ENCODE measurements around the gene JPH4.
"Not testable (repeated sequence)": the region's sequence is repeated elsewhere in the genome, so short reads cannot be mapped to it uniquely, and the experiment has no call there.

JPH4 gene

DNA sequence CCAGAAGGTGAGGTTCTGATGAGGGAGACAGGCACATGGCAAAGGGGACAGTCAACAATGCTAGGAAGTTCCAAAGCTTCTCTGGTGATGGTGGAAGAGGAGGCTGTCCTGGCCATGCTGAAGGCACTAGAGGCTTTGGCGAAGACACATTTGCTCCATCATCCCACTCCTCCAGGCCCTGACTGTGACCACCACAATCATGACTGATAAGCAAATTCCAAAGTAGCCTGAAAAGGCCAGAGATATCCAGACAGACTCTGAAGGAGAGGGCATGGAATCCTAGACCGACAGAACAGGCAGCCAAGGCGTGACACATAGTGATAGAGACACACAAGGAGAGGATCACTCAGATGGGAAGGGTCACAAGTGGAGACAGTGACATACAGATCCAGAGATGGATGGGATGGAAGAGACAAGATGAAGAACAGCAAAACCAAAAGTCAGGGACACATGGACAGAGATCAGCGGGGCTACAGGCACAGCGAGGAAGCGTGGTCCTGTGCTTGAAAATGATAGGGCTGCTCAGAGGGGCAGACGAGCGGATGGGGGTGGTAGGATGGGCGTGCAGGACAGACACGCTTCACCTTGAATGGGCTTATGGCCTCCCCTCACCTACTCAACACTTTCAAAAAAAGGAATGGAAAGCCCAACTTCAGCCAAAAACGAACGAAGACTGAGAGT, 28.3 kb downstream of the JPH4 start:
- no peak for DNase-seq (ENCODE audit: low read depth in 1 of 2, low spot score in 1 of 2)

DNA sequence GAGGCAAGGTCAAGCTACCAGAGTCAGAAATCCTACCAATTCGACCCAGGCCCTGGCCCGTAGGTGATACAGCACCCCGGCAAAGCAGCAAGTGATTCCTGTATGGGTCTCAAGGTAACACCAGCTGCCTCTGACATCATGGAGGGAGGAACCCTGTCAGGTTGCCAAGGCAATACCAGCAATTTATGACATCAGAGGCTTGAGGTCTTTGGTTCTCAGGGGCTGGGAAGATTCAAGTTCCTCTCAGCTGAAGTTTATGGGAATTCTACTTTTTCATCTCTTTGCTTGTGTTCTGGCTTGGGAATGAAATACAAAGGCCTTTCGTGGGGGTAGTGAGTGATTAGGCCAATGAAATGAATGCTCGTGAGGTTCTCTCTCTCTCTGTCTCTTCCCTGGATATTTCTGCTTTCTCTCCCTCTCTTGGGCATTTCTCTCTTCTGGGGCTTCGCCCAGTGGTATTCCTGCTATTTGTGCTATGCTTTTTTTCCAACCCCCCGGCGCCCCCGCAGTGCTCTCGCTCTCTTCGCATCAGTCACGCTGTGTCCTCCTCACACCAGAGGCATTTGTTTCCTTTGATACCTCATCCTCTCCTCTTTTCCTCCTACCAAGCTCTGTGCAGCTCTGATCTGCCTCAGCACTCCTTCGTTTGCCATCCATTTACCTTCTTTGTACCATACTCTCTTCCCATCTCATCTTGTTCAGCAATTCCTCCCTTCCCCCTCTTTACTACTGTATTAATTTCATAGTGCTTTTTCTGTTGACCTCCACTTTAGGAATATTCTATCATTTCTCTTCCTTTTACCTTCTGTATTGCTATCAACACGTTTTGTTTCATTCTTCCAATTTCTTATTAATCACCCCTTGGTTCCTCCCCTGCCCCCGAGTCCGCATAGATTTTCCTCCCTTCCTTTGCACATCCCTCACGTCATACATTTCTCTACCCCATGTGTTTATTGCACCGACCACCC, 30.0 kb downstream of the JPH4 start:
- no peak for DNase-seq (ENCODE audit: low read depth in 1 of 2, low spot score in 1 of 2)

DNA sequence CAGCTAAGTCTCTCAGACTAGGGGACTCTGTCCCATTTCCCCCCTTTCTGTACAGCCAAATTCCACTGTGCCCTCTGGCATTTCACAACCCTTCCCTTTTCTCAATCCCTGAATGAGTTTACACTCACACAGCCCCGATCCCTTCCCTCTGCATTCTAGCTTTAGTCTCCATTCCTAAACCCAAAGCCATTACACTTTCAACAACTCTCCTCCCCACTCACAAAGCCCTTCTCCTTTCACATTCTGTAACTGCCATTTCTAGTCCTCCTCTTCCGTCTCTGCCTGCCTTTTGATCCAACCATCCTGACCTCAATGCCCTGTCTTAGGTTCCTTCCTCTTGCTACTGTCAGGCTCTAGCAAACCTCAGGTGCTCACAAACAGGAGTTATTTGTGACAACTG, 30.7 kb downstream of the JPH4 start:
- no peak for DNase-seq (ENCODE audit: low read depth in 1 of 2, low spot score in 1 of 2)

DNA sequence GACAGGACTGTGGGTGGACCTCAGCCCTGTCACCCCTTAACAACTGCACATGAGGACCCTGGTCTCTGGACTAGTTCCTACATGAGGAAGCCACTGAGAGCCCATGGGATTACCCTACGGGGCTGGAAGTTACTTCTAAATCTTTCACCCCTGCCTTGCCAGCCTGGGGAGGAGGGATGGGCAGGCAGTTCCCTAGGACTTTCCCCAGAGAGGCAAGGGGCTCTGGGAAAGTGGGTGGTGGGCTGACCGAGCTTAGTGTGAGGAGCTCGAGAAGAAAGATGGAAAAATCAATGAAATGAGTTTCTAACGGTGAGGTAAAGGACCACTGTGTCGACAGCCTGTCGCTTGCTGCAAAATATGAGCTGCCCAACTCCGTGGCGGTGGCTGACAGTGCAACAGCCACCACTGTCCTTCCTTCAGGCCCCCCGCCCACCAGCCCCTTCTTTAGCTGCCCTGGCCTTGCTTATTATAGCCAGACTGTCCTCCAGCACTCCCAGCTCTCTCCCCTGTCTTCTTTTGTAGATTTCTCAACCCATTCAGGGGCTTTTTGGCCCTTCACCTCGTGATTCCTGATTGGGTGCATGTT, 32.0 kb downstream of the JPH4 start:
- no peak for DNase-seq (ENCODE audit: low read depth in 1 of 2, low spot score in 1 of 2)

DNA sequence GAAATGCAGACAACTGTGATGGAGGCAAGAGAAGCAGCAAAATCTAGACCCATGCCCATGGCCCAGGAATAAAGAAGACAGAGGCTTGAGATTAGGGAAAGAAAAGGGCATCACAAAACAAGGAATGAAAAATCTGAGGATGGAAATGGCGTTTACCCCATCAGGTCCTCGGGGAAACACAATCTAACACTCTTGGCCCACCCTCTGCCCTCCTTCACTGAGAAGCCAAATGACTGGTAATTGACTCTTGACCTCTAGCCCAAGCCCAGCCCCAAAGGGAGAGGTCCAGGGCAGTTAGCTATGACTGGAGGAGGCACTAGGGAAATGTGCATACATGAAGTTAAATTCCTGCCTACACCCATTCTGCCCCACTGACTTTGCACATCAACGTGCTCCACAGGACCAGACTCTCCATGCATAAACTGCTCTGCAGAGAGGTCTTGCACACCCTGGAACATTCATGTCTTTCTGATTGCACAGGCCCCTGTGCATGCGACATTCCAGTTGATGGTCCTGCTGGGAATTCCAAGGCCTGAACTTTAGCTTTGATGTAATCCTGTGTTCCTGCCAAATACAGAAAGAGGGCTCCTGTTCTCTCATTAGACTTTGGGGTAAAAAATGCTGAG, 32.7 kb downstream of the JPH4 start:
- DNase-seq (ENCODE audit: low read depth in 1 of 2, low spot score in 1 of 2), result no peak

DNA sequence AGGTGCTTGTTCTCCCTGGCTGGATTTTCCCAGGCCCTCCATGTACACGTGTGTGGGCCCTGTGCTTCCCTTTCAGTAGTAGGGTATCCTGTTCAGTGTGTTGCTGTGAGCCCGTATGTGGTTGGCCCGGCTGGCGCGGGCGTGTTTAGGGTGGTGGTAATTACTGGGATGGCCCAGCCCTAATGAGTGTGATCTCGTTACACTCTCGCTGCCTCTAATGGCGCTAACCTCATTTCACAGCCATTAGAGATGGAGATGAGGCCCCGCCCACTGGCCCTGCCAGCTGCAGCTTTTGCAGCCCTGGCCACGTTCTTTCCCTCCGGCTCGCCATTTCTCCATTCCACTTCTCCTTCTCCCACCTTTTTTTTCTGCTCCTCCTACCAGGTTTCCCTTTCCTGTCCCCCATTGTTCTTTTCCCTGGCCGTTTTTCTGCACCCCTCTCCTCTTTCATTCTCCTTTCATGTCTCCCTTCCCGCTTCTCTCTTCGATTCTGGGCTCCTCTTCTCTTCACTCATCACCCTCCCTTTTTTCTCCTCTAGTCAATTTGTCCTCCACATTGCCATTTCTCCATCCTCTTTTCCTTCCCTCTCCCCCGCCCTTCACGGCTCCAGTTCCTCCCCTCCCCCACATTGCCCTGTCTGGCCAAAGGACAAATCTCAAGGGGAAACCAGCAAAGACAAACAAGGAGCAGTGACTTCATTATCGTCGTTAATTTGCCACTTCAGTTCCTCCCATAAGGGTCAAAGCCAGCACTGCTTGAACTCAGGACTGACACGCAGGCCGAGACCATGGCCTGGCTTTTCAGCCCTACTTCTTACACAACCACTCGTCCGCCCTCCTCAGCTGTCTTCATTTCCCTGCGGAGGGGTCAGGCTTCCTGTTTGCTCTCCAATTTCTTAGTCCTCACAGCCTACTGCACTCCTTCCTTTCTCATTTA, 33.8 kb downstream of the JPH4 start:
- no peak for DNase-seq (ENCODE audit: low read depth in 1 of 2, low spot score in 1 of 2)

DNA sequence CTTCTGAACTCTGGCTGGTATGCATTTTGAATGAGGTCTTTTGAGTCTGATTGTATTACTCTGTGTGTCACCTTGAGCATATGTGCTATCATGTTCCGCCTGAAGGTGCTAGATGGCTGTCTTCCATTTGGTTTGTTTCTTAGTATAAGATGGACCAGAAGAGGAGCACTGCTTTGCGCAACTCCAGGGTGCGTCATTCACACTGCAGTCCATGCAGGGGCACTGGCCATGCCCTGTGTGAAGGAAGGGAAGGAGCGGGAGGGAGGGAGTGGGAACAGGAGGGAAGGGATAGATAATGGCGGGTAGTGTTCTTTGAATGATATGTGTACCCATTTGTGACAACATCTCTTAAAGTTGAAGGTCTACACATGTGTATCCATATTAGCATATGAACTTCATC, 35.2 kb downstream of the JPH4 start:
- DNase-seq (ENCODE audit: low read depth in 1 of 2, low spot score in 1 of 2), result no peak

DNA sequence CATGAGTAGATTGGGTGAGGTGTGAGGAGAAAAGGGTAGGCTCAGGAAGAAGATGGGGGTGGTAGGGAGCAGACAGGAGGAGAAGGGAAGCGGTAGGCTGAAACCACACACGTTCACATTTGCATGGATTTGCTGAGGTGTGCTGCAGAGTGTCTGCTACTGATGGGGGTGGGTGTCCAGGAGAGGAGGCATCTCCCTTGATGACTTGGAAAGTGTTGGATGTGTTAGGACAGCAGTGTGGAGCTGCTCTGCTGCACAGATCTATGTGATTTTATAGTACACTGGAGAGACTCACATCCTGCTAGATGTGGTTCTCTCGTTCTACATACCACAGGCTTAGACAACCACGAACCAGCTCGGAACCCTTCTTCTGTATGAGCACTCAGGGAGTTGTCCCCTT, 36.3 kb downstream of the JPH4 start:
- no peak for DNase-seq (ENCODE audit: low read depth in 1 of 2, low spot score in 1 of 2)

DNA sequence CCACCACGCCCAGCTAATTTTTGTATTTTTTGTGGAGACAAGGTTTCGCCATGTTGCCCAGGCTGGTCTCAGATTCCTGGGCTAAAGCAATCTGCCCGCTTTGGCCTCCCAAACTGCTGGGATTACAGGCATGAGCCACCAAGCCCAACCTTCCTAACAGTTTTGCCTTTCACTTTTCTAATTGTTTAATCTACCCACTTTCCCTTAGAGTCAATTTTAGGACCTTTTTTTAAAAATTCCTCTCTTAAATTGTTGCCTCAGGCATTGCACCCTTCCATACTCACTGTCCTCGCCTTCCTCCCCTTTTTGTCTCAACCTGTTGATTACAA, 38.5 kb downstream of the JPH4 start:
- no peak for DNase-seq (ENCODE audit: low read depth in 1 of 2, low spot score in 1 of 2)

DNA sequence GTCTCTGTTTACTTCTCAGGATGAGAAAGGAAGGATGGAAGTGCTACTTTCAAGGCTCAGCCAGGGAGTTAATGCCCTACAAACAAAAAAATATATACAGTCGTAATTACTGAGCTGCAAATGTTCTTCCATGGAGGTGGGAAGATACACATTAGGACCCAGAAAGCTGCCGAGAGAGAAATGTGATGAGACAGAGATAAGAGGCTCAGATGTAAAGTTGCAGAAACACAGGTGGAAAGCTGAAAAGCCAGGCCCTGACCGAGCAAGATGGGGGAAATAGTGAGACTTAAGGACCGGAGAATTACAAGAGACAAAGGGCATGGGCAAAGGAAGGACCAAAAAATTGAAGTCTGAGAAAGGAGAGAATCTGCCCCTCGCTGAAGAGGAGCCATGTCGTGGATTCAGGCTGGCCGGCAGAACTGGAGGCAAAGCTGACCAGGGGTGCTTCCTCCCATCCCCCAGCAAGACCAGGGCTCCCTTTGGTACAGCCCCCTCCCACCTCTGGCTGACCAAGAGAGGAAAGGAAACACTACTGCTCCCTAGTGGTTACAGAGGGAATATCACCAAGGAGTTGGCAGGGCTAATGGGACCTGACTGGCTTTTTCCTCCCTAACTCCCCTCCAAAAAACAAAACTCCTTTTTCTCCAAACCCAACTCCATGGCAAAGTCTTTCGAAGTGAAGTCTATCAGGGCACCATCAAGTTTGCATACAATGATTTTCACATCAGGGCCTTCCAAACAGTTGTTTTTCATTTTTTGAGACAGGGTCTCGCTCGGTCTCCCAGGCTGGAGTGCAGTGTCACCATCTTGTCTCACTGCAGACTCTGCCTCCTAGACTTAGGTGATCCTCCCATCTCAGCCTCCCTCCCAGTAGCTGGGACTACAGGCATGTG, 39.1 kb downstream of the JPH4 start:
- DNase-seq (ENCODE audit: low read depth in 1 of 2, low spot score in 1 of 2), result no peak

DNA sequence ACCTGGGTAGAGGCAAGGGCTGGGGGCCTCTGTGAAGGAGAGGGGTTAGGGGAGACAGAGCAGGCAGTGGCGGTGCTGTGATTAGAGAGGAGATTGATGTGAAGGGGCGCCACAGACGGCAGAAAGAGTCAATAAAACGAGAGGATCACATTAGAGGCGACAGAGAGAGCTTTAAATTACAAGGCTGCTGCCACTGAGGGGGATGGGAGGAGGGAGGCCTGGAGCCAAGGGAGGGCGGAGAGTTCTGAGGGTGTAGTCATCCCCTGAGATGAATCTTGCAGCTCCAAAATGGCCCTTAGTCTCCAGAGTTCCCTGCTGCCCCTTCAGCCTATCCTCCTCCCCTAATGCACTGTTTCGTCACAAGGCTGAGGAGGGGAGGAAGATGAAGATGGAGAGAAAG, 39.8 kb downstream of the JPH4 start:
- no peak for DNase-seq (ENCODE audit: low read depth in 1 of 2, low spot score in 1 of 2)

DNA sequence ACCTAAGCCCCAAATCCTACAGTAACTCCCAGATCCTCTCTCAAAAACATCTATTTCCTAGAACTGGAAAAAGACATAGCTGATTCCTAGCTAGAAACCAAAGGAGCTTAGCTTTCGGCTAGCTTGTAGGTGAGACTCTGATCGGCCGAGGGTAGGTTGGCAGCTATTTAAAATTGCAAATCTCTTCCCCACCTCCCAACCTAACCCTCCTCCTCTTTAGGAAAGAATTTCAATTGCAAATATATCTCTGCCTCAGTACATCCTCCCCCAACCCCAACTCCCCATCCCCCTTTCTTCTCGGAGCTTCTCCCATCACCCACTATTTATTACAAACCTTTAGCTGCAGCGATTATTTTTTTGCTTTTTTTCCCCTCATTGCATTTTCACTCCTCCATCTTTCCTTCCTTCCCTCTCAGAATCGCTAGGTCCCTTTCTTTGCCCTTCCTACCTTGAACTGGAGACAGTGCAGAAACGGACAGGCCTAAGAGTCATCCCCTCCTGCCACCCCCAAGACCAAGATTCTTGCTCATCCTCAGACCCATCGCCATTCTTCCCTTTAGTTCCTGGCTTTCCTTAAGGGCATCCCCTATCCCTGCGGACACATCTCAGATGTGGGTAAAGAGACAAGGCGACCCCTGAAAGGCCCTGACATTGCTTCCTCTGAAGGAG, 40.4 kb downstream of the JPH4 start:
- no peak for DNase-seq (ENCODE audit: low read depth in 1 of 2, low spot score in 1 of 2)

DNA sequence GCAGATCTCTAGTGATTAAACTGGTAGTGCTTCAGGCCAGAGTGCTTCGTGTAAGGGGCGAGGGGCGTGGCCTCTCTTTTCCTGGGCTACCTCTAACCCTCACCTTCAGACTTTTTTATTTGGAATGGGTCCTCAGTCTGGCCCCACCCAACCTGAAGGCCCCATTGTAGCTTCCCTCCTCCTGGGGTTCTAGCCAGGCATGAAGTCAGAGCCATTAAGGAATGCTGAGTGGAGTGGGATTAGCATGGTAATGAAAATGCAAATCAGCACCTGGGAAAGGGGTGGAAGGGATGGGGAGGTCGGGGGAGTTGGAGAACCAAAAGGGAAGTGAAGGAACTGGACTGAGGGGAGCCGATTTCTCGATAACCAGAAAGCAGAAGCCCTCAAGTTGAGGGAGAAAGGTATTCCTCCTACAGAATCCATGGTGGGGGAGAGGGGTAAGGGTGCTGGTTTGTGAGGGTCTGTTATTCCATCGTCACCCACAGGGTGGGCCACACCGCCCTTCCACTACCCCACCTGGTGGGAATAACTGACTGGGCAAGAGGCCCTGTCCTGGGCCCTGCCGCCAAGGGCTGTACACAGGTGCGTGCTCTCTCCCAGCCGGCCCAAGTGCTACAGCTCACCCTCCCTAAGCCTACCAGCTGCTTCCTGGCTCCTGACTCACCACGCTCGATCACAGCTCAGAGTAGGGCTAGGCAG, 41.1 kb downstream of the JPH4 start:
- no peak for DNase-seq (ENCODE audit: low read depth in 1 of 2, low spot score in 1 of 2)

DNA sequence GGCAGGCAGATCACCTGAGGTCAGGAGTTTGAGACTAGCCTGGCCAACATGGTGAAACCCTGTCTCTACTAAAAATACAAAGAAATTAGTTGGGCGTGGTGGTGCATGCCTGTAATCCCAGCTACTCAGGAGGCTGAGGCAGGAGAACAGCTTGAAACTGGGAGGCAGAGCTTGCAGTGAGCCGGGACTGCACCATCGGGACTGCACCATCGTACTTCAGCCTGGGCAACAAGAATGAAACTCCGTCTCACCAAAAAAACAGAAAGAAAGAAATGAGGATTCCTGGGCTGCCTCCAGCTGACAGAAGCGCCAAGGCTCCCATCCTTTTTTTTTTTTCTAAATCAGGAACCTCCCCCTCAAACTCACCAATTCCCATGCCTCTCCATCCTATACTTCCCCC, 41.7 kb downstream of the JPH4 start:
- DNase-seq (ENCODE audit: low read depth in 1 of 2, low spot score in 1 of 2), result not testable (repeated sequence)

DNA sequence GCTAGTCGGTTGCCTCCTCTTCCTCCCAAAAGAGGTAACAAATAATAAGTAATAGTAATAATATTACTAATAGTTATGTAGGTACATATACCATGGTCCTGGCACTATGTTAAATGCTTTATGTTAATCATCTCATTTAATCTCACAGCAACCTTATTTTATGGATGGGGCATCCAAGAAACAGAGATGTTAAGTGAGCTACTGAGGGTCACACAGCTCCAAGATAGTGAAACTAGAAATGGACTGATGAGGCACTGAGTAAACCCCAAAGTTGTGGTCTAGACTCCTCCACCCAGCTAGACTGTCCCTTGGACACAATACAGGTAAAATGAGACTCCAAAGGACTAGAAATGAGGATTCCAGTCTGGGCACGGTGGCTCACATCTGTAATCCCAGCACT, 42.1 kb downstream of the JPH4 start:
- DNase-seq (ENCODE audit: low read depth in 1 of 2, low spot score in 1 of 2), result no peak

DNA sequence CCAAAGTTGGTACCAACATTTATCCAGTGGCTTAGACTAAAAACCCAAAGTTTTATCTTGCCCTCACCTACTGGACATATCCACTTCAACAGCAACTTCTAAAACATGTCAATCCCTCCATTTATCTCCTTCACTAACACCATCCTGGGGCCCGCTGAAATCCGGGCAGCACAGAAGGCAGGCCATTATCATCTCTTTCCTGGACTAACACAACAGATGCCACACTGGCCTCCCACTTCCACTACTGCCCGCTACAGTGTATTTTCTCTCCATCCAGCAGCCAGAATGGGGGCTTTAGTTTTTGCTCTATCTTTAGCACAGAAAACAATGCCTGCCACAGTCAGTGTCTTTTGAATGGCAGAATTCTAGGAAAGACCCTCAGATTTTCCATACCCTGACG, 42.6 kb downstream of the JPH4 start:
- no peak for DNase-seq (ENCODE audit: low read depth in 1 of 2, low spot score in 1 of 2)

DNA sequence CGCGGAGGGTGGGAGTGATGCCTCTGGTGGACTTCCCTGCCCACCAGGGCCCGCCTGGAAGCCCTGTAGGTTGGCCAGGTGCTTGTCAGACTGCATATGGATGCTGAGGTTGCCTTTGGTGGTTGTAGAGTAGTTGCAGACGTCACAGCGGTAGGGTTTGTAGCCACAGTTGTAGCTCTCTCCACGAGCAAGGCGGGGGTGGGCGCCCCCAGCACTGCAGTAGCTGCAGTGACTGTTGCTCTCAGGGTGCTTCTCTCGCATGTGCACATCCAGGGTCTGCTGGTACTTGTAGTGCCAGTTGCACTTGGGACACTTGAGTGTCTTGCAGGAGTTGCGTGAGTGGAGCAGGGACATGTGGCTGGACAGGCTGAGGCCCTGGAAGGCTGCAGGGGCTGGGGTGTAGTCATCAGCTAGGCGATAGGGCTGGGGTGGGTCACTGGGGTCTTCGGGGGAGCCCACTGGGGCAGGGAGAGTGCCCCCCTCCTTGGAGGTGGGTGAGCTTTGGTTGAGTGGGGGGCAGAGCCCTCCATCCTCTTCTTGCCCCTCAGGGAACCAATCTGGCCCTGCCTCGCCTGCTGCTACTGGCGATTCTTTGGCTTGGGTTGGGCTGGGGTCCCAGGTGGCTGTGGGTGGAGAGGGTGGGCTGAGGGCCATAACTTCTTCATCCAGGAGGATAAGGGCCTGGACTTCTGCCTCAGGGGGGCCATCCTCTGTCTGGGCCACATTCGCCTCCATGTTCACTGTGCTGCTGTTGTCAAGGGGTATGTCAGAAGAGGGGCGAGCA, 44.7 kb downstream of the JPH4 start:
- DNase-seq (ENCODE audit: low read depth in 1 of 2, low spot score in 1 of 2), result no peak

DNA sequence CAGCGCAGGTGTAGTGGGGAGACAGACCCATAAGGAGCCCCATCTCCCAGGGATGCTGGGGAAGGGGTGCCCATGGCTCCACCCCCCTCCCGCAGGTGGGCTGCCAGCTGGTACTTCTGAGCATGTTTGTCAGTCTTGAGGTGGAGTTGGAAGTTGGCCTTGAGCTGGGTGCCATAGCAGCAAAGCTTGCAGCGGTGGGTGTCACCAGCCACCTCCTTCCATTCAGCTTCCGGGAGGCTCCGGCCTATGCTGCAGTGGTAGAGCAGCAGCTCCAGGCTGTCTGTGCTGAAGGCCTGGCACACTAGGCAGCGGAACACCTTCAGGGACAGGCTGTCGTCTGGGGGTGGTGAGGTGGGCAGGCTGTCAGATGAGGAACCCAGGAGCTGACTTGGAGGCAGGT, 45.9 kb downstream of the JPH4 start:
- DNase-seq (ENCODE audit: low read depth in 1 of 2, low spot score in 1 of 2), result no peak
